Effector memory CD8-positive, alpha-beta T cell (primary cell): ENCODE results near the gene ARAP2.
"Not testable (repeated sequence)": the region's sequence is repeated elsewhere in the genome, so short reads cannot be mapped to it uniquely, and the experiment has no call there.

Source experiments
- ATAC-seq: fragments of 150-1000 bp; cut with Tn5 transposase; replicated peaks from 2 replicates; pipeline ENCODE4 v1.10.0; 2021; ENCODE audit warnings: mild to moderate bottlenecking, moderate library complexity
- DNase-seq, 3 experiments: peaks; one replicate each; pipeline ENCODE4 v3.0.0; 2021
- H3K27ac Mint-ChIP-seq, 2 donors: one replicate each; pipeline ENCODE4 v1.8.0; 2022; ENCODE audit warnings: mild to moderate bottlenecking in 2 of 2, mixed read lengths in 2 of 2, moderate library complexity in 2 of 2
- H3K27me3 Mint-ChIP-seq, 2 donors: one replicate each; pipeline ENCODE4 v1.8.0; 2022; ENCODE audit warnings: mixed read lengths in 2 of 2
- H3K36me3 Mint-ChIP-seq: one replicate; pipeline ENCODE4 v1.8.0; 2022; ENCODE audit warnings: mild to moderate bottlenecking, moderate library complexity, mixed read lengths; ENCODE audit not compliant: insufficient read depth
- H3K4me1 Mint-ChIP-seq, 2 donors: one replicate each; pipeline ENCODE4 v1.8.0; 2022; ENCODE audit warnings: low read depth in 2 of 2, mixed read lengths in 2 of 2
- H3K4me3 Mint-ChIP-seq, 2 donors: one replicate each; pipeline ENCODE4 v1.8.0; 2022; ENCODE audit warnings: mild to moderate bottlenecking in 2 of 2, mixed read lengths in 2 of 2, moderate library complexity in 2 of 2
- H3K9me3 Mint-ChIP-seq, 2 donors: one replicate each; pipeline ENCODE4 v1.8.0; 2022; ENCODE audit warnings: mixed read lengths in 2 of 2

The ARAP2 gene

DNA sequence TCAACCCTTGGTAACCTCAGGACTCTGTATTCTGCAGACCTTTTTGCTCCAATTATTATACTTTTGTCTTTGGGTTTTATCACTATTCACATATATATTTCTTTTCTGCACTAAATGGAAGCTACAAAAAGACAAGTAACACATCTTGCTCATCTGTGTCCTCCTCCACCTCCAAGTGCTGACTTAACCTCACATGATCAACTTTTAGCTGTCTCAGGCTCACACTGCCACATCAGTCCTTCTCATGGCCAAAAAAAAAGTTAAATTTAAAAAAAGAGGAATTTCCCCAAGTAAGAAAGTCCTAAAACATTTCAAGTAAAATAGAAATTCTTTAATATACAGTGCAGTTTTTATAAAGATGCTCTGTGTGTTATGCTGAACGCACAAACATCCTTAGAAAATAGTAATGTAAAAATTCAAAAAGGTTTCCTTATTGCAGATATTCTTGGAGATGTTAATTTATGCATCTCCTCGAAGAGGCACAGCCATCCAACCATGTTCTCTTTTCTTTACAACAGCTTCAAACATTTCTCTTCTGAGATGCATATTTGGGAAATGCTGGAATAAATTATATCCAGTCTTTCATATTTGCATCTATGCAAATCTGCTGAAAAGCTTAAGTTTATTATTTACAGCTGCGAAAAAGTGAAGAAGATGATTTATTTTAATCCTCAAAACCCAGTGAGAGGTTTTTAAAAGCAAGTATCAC lies 37.6 kb downstream of the ARAP2 start:
- no peaks in the 10 kb centered on the region for H3K27me3 Mint-ChIP-seq
- DNase-seq (no peak), ATAC-seq (no peak)
- peaks cover 29 to 79% of the 10 kb centered on the region in 2 donors for H3K4me1 Mint-ChIP-seq
- peak overlapping the region in 1 of 2 donors; percentile 55 for H3K4me3 Mint-ChIP-seq
- peaks cover 66% of the 10 kb centered on the region for H3K36me3 Mint-ChIP-seq
- H3K27ac Mint-ChIP-seq: peak overlapping the region in 1 of 2 donors; percentile 47
- H3K9me3 Mint-ChIP-seq: no peaks in the 10 kb centered on the region

DNA sequence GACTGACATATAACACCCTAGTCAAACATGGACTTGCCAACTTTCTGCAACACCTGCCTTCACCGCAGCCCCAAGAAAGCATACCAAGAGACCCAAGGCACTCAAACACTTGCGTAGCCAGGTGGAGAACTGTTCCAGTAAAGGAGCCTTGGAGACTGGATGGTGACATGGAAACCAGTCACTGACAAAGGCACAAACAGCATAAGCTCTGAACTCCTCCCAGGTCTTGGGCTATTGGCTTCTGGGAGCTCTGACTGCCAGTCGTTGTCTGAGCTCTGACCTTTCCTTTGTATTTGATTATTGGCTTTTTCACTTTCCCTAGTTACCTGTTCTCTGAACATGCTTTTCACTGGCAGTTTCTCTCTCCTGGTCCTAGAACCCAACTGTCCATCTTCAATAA lies 38.3 kb downstream of the ARAP2 start:
- Mint-ChIP-seq H3K4me1 (peaks cover 27 to 71% of the 10 kb centered on the region in 2 donors), H3K9me3 (no peaks in the 10 kb centered on the region), H3K36me3 (peaks cover 64% of the 10 kb centered on the region), H3K27ac (peak overlapping the region in 1 of 2 donors; percentile 47), H3K4me3 (peak overlapping the region in 1 of 2 donors; percentile 55), H3K27me3 (no peaks in the 10 kb centered on the region)
- ATAC-seq: no peak
- DNase-seq: no peak

- no peaks in the 10 kb centered on the region for H3K27me3 Mint-ChIP-seq
- ATAC-seq (no peak), DNase-seq (no peak)
- H3K4me3 Mint-ChIP-seq: no peak overlapping the region
- no peaks in the 10 kb centered on the region for H3K9me3 Mint-ChIP-seq
- H3K27ac Mint-ChIP-seq: no peak overlapping the region
- H3K4me1 Mint-ChIP-seq: peaks cover 23 to 40% of the 10 kb centered on the region in 2 donors
- H3K36me3 Mint-ChIP-seq: peaks cover 46% of the 10 kb centered on the region
Observed at GRCh38 chr4:36198861-36199260, 45.5 kb downstream of the ARAP2 start.

GRCh38 chr4:36198068-36198808 lies 46.1 kb downstream of the ARAP2 start:
- peaks cover 20 to 34% of the 10 kb centered on the region in 2 donors for H3K4me1 Mint-ChIP-seq
- no peaks in the 10 kb centered on the region for H3K27me3 Mint-ChIP-seq
- H3K4me3 Mint-ChIP-seq: no peak overlapping the region
- DNase-seq: no peak
- no peak for ATAC-seq
- peaks cover 41% of the 10 kb centered on the region for H3K36me3 Mint-ChIP-seq
- H3K9me3 Mint-ChIP-seq: no peaks in the 10 kb centered on the region
- H3K27ac Mint-ChIP-seq: peak overlapping the region in 1 of 2 donors; percentile 57

GRCh38 chr4:36197501-36197900 lies 46.8 kb downstream of the ARAP2 start:
- H3K9me3 Mint-ChIP-seq: no peaks in the 10 kb centered on the region
- DNase-seq (no peak), ATAC-seq (no peak)
- H3K36me3 Mint-ChIP-seq: peaks cover 40% of the 10 kb centered on the region
- peak overlapping the region; percentile 57 to 64 for H3K27ac Mint-ChIP-seq
- H3K27me3 Mint-ChIP-seq: no peaks in the 10 kb centered on the region
- peaks cover 20 to 32% of the 10 kb centered on the region in 2 donors for H3K4me1 Mint-ChIP-seq
- H3K4me3 Mint-ChIP-seq: no peak overlapping the region

DNA sequence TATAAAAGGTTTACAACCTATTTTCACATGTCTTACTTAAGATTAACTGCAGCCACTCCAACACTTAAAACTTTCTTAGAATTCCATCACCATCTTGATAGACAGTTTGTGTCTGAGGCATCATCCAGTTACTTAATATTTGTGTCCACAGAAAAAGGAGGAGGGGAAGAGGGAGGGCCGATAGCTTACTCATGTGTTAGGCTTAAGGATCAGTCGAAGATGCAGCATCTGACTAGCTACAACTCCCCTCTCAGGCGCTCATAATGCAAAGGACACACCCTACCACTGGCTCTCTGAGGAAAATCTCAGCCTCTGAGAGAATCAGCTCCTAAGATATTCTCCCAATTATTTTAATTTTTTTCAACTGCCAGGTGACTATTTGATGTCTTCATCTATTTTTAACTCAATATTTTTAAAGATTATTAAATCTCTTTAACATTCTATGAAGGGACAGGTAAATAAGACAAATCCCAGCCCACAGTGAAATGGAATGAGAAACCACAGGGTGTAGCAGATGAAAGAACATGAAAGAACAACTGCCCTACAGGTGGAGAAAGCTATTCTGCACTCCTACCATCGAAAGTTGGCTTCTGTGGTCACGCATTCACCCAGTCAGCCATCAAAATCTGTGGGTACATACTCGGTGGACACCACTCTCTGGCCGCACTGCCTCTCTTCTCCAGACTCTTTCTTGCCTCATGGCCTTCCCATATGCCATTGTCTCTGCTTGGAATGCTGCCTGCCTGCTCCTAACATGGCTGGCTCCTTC lies 48.0 kb downstream of the ARAP2 start:
- Mint-ChIP-seq H3K36me3 (peaks cover 31% of the 10 kb centered on the region), H3K4me3 (no peak overlapping the region), H3K27me3 (no peaks in the 10 kb centered on the region), H3K9me3 (no peaks in the 10 kb centered on the region), H3K27ac (peak overlapping the region; percentile 22 to 64), H3K4me1 (peaks cover 22 to 39% of the 10 kb centered on the region in 2 donors)
- no peak for ATAC-seq
- no peak for DNase-seq

DNA sequence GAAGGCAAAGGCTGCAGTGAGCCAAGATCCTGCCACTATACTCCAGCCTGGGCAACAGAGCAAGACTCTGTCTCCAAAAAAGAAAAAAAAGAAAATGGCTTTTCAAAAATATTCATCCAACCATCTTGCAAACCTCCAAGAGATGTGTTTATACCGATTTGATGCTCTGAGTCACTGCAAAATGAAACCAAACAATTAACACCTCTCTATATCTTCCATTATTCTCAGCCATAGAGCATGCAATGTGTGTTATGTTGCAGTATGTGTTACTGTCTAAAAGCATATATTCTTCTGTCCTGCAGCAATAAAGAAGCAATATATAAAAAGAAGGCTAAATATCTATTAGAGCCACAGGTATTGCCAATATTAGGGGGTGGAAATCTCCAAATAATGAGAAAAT lies 51.4 kb downstream of the ARAP2 start:
- H3K4me3 Mint-ChIP-seq: peak overlapping the region; percentile 41 to 65
- no peaks in the 10 kb centered on the region for H3K9me3 Mint-ChIP-seq
- H3K36me3 Mint-ChIP-seq: peaks cover 14% of the 10 kb centered on the region
- no peaks in the 10 kb centered on the region for H3K27me3 Mint-ChIP-seq
- H3K27ac Mint-ChIP-seq: peak overlapping the region; percentile 7 to 81
- no peak for DNase-seq
- peak; percentile 34 for ATAC-seq
- peaks cover 43 to 66% of the 10 kb centered on the region in 2 donors for H3K4me1 Mint-ChIP-seq

DNA sequence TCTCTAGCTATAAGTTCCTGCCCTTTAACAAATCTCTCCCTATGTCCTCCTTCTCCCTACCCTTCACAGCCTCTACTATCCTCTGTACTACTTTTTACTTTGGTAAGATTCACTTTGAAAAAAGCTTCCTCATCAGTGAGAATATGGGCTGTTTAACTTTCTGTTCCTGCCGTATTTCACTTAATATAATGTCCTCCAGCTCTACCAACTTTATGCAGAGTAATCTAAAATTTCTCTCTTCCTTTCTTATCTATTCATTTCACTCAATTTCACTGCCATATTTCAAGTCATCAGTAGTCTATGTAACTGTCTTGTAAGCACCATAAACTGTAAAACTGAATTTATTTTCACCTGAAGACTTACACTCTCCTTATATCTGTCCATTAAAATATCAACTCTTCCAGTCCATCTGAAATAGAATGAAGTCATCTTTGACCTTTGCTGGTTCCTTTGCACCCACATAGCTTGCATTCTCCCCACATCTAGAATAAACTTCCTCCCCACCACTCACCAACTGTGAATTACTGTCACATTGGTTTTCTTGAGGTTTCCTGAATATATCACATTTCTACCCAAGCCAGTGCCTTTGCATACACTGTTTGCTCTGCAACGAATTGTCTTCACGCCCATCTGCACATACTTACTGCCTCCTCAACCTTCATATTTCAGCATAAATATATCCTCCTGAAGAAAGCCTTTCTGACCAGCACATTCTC lies 54.6 kb downstream of the ARAP2 start:
- peaks cover 24% of the 10 kb centered on the region for H3K36me3 Mint-ChIP-seq
- peak overlapping the region; percentile 48 to 71 for H3K4me3 Mint-ChIP-seq
- no peaks in the 10 kb centered on the region for H3K27me3 Mint-ChIP-seq
- ATAC-seq: peak; percentile 96
- H3K9me3 Mint-ChIP-seq: no peaks in the 10 kb centered on the region
- peak; percentile 35 to 52 (median 40) for DNase-seq
- peak overlapping the region; percentile 49 to 69 for H3K27ac Mint-ChIP-seq
- peaks cover 28 to 45% of the 10 kb centered on the region in 2 donors for H3K4me1 Mint-ChIP-seq

DNA sequence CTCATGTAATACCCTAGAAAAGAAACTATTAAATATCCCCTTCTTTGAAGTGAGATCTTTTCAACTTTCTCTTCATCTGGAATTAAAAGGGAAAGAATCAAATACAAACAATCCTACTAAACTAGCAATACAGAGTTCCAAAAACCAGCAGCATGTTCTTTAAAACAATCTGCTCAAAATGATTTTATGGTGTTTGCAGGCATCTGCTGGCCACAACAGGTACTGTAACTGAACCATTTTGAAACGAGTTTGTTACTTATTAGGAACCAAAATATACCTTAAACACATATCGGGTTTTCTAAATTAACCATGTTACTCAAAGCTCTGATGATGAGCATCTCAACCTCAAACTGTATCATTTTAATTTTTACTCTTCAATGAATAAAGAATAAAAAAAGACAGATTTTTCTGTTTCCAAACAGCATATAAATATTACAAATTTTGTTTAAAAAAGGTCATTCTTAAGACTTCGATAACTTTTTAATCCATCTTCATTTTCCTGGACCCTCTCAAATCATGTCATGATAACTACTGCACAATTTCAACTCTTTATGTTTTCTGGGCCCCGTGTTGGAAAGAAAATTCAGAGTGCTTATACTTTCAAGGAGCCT lies 56.5 kb downstream of the ARAP2 start:
- Mint-ChIP-seq H3K9me3 (no peaks in the 10 kb centered on the region), H3K4me3 (peak overlapping the region in 1 of 2 donors; percentile 71), H3K27me3 (no peaks in the 10 kb centered on the region), H3K36me3 (peaks cover 30% of the 10 kb centered on the region), H3K4me1 (peaks cover 29 to 40% of the 10 kb centered on the region in 2 donors), H3K27ac (peak overlapping the region; percentile 56 to 67)
- ATAC-seq (no peak), DNase-seq (peak in 1 of 3 experiments; percentile 34)

DNA sequence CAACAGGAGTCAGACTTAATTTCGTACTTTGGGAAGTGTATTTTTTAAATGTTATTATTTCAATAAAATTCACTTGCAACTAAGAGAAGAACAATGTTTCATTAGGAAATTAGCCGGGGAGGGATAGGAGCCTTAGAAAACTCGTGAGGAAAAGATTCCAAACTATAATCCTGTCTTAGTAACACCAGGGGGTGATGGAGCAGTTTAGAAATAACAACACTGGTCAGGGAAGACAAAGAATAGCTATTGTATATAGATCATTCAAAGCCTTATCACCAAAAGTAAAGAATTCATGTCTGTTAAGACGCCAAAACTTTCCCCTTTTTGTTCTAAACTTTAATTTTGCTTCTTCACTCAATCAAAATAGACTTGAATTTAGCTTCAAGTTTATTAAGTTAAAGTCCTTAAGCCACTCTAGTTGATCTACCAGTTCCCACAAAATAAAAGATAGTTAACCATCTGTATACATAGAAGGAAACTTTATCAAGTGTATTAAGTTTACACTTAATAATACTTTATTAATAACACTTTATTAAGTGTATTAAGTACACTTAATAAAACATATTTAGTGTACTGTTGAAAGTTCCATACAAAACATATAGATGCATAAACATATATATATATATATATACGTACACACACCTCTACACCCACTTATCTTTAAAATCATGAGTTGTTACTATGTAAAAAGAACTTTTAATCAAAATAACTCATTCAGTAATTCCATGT lies 60.5 kb downstream of the ARAP2 start:
- peaks cover 25 to 39% of the 10 kb centered on the region in 2 donors for H3K4me1 Mint-ChIP-seq
- peak overlapping the region; percentile 39 to 44 for H3K27ac Mint-ChIP-seq
- H3K27me3 Mint-ChIP-seq: no peaks in the 10 kb centered on the region
- DNase-seq: no peak
- H3K9me3 Mint-ChIP-seq: no peaks in the 10 kb centered on the region
- H3K36me3 Mint-ChIP-seq: peaks cover 39% of the 10 kb centered on the region
- H3K4me3 Mint-ChIP-seq: no peak overlapping the region
- no peak for ATAC-seq

DNA sequence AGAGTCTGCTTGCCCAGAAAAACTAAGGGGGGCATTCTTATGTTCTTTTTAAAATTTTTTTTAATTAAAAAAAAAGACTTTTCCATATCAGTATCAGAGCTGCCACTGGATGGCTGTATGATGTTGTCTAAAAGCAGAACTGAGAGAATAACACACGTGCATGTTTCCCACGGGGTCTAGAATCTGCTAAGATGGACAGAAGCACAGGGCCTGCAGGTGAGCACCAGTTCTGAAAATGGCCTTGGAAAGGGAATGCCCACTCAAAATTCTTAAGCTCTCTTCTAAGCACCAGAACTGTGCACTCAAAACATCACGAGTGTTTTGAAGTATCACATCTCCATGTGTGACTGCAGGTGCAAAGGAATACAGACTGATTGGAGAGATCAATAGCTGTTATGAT lies 61.1 kb downstream of the ARAP2 start:
- no peaks in the 10 kb centered on the region for H3K9me3 Mint-ChIP-seq
- H3K4me3 Mint-ChIP-seq: no peak overlapping the region
- ATAC-seq (no peak), DNase-seq (no peak)
- peaks cover 45% of the 10 kb centered on the region for H3K36me3 Mint-ChIP-seq
- peaks cover 22 to 39% of the 10 kb centered on the region in 2 donors for H3K4me1 Mint-ChIP-seq
- peak overlapping the region; percentile 39 to 44 for H3K27ac Mint-ChIP-seq
- H3K27me3 Mint-ChIP-seq: no peaks in the 10 kb centered on the region

- not testable (repeated sequence) for DNase-seq, H3K9me3 Mint-ChIP-seq, H3K27me3 Mint-ChIP-seq, H3K4me3 Mint-ChIP-seq, ATAC-seq
- peak overlapping the region in 1 of 2 donors; percentile 71 for H3K27ac Mint-ChIP-seq
- peaks cover 54% of the 10 kb centered on the region for H3K36me3 Mint-ChIP-seq
- peaks cover 20 to 37% of the 10 kb centered on the region in 2 donors for H3K4me1 Mint-ChIP-seq
Observed at GRCh38 chr4:36182315-36182714, 62.0 kb downstream of the ARAP2 start.
